Hepatic stellate cell (primary cell): ENCODE data around the gene DISP2.

ENCODE experiments used
- DNase-seq: peaks from one replicate; pipeline ENCODE4 v3.0.0; 2011; ENCODE audit warnings: low spot score

Gene DISP2

GRCh38 chr15:40363611-40364010 is 5.6 kb downstream of the DISP2 start:
- no peak for DNase-seq

GRCh38 chr15:40364251-40364650 is 6.2 kb downstream of the DISP2 start:
- no peak for DNase-seq

GRCh38 chr15:40365016-40365415 is 7.0 kb downstream of the DISP2 start:
- no peak for DNase-seq

- no peak for DNase-seq
Measured at GRCh38 chr15:40365624-40366456, 7.8 kb downstream of the DISP2 start.

- DNase-seq = no peak
Measured at GRCh38 chr15:40366457-40367370, 8.7 kb downstream of the DISP2 start.

GRCh38 chr15:40367371-40367685 is 9.3 kb downstream of the DISP2 start:
- no peak for DNase-seq

- DNase-seq = peak; percentile 90
Measured at GRCh38 chr15:40367686-40368611, 9.9 kb downstream of the DISP2 start.

- DNase-seq = no peak
Measured at GRCh38 chr15:40368719-40369473, 10.9 kb downstream of the DISP2 start.

- DNase-seq = no peak
Measured at GRCh38 chr15:40369474-40369869, 11.5 kb downstream of the DISP2 start.

- no peak for DNase-seq
Measured at GRCh38 chr15:40369971-40370370, 12.0 kb downstream of the DISP2 start.

- peak; percentile 59 for DNase-seq
Measured at GRCh38 chr15:40372981-40373380, 15.0 kb downstream of the DISP2 start.

GRCh38 chr15:40377606-40378005 is 19.6 kb downstream of the DISP2 start:
- DNase-seq = no peak

GRCh38 chr15:40379374-40379773 is 21.4 kb downstream of the DISP2 start:
- no peak for DNase-seq

GRCh38 chr15:40379853-40380252 is 21.8 kb downstream of the DISP2 start:
- DNase-seq = peak; percentile 94

GRCh38 chr15:40380636-40381035 is 22.6 kb downstream of the DISP2 start:
- DNase-seq = no peak

GRCh38 chr15:40381818-40382529 is 24.0 kb downstream of the DISP2 start:
- no peak for DNase-seq

- DNase-seq = peak; percentile 90
Measured at GRCh38 chr15:40382580-40383456, 24.8 kb downstream of the DISP2 start, which contains the start of gene KNSTRN. Gene KNSTRN, plus strand, starts transcription at chr15:40382721. Its CDS starts 115 bp downstream, at chr15:40382836.

- DNase-seq = no peak
Measured at GRCh38 chr15:40386480-40386879, 28.5 kb downstream of the DISP2 start.
